Hematopoietic multipotent progenitor cell treated with erythropoietin and hydrocortisone succinate and interleukin-3 and kit ligand, for 6 days (in vitro differentiated cells): ENCODE results near the gene ZNF529.

Experiments used
- DNase-seq: peaks from one replicate; pipeline ENCODE4 v3.0.0-alpha.2; 2015

The ZNF529 gene

GRCh38 chr19:36508325-36508724, 64.8 kb downstream of the ZNF529 start:
- DNase-seq, result no peak

GRCh38 chr19:36501973-36502372, 71.1 kb downstream of the ZNF529 start:
- no peak for DNase-seq

GRCh38 chr19:36497001-36497400, 76.1 kb downstream of the ZNF529 start:
- DNase-seq, result no peak
